Keratinocyte (primary cell): ENCODE results near the gene CPED1.

Experiments
- CTCF ChIP-seq, 3 experiments: IDR thresholded peaks in 1 of 3; conservative IDR thresholded peaks in 1 of 3; optimal IDR thresholded peaks in 1 of 3; 2 replicates in 2 of 3; 3 replicates in 1 of 3; pipeline versions ENCODE3 to v1.5.1; 2011; ENCODE audit warnings: low read length in 3 of 3, mild to moderate bottlenecking in 3 of 3, moderate library complexity in 2 of 3, control low read depth in 1 of 3, inconsistent platforms in 1 of 3; ENCODE audit not compliant: insufficient read depth in 2 of 3; ENCODE audit errors: extremely low read depth in 1 of 3
- EZH2 ChIP-seq: IDR thresholded peaks from one replicate; pipeline ENCODE4 v1.6.1; 2012; ENCODE audit warnings: inconsistent platforms, mild to moderate bottlenecking, low read length, moderate library complexity

GRCh38 chr7:121186746-121187145 is 198.2 kb downstream of the CPED1 start:
- no peak for TF ChIP-seq CTCF (optimal IDR thresholded peaks at IDR 0.05 in 1 of 3, IDR thresholded peaks at IDR 0.05 in 1 of 3, conservative IDR thresholded peaks at IDR 0.05 in 1 of 3; ENCODE audit: extremely low read depth in 1 of 3, insufficient read depth in 2 of 3, low read length in 3 of 3)
- TF ChIP-seq EZH2: no peak
